ENCODE measurements around the gene ALX4. TPM values are rescaled to one million over a fixed set of nuclear protein-coding genes. Genes with fewer than 3 reads are reported as not detected.

The ALX4 gene
- total RNA-seq, 4 donors from 2014 or later: under 0.01 to 0.17 TPM; not detected in 2

- TF ChIP-seq CTCF (IDR thresholded peaks at IDR 0.05; ENCODE audit: low read depth): no peak
These were observed 11.1 kb upstream of the ALX4 start for GRCh38 chr11:44321059-44321458.

GRCh38 chr11:44320289-44320973 is 10.5 kb upstream of the ALX4 start:
- no peak for TF ChIP-seq CTCF (IDR thresholded peaks at IDR 0.05; ENCODE audit: low read depth)

GRCh38 chr11:44319552-44320288 is 9.8 kb upstream of the ALX4 start:
- TF ChIP-seq CTCF (IDR thresholded peaks at IDR 0.05; ENCODE audit: low read depth): no peak

- no peak for TF ChIP-seq CTCF (IDR thresholded peaks at IDR 0.05; ENCODE audit: low read depth)
These were observed 9.2 kb upstream of the ALX4 start for GRCh38 chr11:44319170-44319551.

- TF ChIP-seq CTCF (IDR thresholded peaks at IDR 0.05; ENCODE audit: low read depth): no peak
These were observed 8.4 kb upstream of the ALX4 start for GRCh38 chr11:44318369-44318768.

- TF ChIP-seq CTCF (IDR thresholded peaks at IDR 0.05; ENCODE audit: low read depth): no peak
These were observed 6.8 kb upstream of the ALX4 start for GRCh38 chr11:44316659-44317240.

GRCh38 chr11:44315947-44316658 is 6.2 kb upstream of the ALX4 start:
- no peak for TF ChIP-seq CTCF (IDR thresholded peaks at IDR 0.05; ENCODE audit: low read depth)
